ENCODE results near the gene SACM1L. TPM values are rescaled to one million over a fixed set of nuclear protein-coding genes. Genes with fewer than 3 reads are reported as not detected.

Gene SACM1L
- total and polyA plus RNA-seq, 2 donors: 47.2 to 58.3 TPM

DNA sequence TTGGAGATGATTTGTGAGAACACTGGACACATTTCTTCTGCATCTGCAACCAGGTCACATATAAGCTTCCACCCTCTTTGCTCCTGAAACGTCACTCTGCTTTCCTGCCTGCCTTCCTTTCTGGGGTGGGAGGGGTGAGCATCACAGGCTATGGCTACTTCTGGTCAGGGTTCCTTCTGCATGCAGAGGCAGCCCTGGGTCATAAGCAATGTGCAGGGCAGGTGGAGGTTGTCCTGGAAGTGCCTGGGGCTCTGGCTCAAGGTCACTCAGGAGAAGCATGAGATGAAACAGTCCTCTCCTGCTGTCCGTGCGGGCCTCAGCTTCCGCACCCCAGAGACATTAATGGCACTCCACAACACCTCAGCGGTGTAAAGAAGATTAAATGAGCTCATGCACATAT, 92.1 kb downstream of the SACM1L start:
- no peak for DNase-seq (ENCODE audit: low read depth in 6 of 9, low spot score in 9 of 9)
- Histone ChIP-seq H3K36me3 (ENCODE audit: control insufficient read depth in 2 of 2, insufficient read depth in 2 of 2, low read length in 1 of 2) (no peaks in the 10 kb centered on the region), H3K4me3 (ENCODE audit: low read length in 2 of 2) (no peak overlapping the region), H3K9me3 (ENCODE audit: control insufficient read depth in 2 of 2, insufficient read depth in 1 of 2, low read length in 1 of 2) (no peaks in the 10 kb centered on the region), H3K27ac (ENCODE audit: low read depth in 1 of 2, low read length in 1 of 2) (no peak overlapping the region), H3K4me1 (ENCODE audit: control insufficient read depth in 2 of 2, insufficient read depth in 2 of 2, low read length in 2 of 2) (no peaks in the 10 kb centered on the region), H3K27me3 (ENCODE audit: control insufficient read depth in 2 of 2, insufficient read depth in 1 of 2, low read length in 1 of 2) (peaks cover 0 to 3% of the 10 kb centered on the region in 2 donors)
- 93% methylated on average over 5 of the region's 5 CpGs for WGBS

GRCh38 chr3:45781841-45782240, 92.6 kb downstream of the SACM1L start:
- no peak overlapping the region for H3K27ac ChIP-seq (ENCODE audit: low read depth in 1 of 2, low read length in 1 of 2)
- no peaks in the 10 kb centered on the region for H3K27me3 ChIP-seq (ENCODE audit: control insufficient read depth in 2 of 2, insufficient read depth in 1 of 2, low read length in 1 of 2)
- 98% methylated on average over 12 of the region's 12 CpGs for WGBS
- no peaks in the 10 kb centered on the region for H3K9me3 ChIP-seq (ENCODE audit: control insufficient read depth in 2 of 2, insufficient read depth in 1 of 2, low read length in 1 of 2)
- H3K4me1 ChIP-seq (ENCODE audit: control insufficient read depth in 2 of 2, insufficient read depth in 2 of 2, low read length in 2 of 2): no peaks in the 10 kb centered on the region
- no peak overlapping the region for H3K4me3 ChIP-seq (ENCODE audit: low read length in 2 of 2)
- DNase-seq (ENCODE audit: low read depth in 6 of 9, low spot score in 9 of 9): no peak
- H3K36me3 ChIP-seq (ENCODE audit: control insufficient read depth in 2 of 2, insufficient read depth in 2 of 2, low read length in 1 of 2): no peaks in the 10 kb centered on the region

DNA sequence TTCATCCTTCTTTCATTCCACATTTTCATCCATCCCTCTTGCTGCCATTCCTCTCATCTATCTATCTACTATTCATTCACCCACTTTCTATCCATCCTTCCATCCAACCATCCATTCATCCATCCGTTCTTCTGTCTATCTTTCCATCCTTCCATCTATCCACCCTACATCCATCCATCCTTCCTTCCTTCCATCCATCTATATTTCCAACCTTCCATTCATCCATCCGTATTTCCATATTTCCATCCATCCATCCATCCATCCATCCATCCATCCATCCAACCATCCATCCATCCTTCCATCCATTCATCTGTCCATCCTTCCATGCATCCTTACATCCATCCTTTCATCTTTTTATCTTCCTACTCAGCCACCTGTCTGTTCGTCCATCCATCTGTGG, 93.2 kb downstream of the SACM1L start:
- H3K27me3 ChIP-seq (ENCODE audit: control insufficient read depth in 2 of 2, insufficient read depth in 1 of 2, low read length in 1 of 2): peaks cover 0 to 2% of the 10 kb centered on the region in 2 donors
- H3K9me3 ChIP-seq (ENCODE audit: control insufficient read depth in 2 of 2, insufficient read depth in 1 of 2, low read length in 1 of 2): no peaks in the 10 kb centered on the region
- H3K36me3 ChIP-seq (ENCODE audit: control insufficient read depth in 2 of 2, insufficient read depth in 2 of 2, low read length in 1 of 2): no peaks in the 10 kb centered on the region
- H3K27ac ChIP-seq (ENCODE audit: low read depth in 1 of 2, low read length in 1 of 2): no peak overlapping the region
- DNase-seq (ENCODE audit: low read depth in 6 of 9, low spot score in 9 of 9): no peak
- no peak overlapping the region for H3K4me3 ChIP-seq (ENCODE audit: low read length in 2 of 2)
- WGBS: 95% methylated on average over 3 of the region's 3 CpGs
- no peaks in the 10 kb centered on the region for H3K4me1 ChIP-seq (ENCODE audit: control insufficient read depth in 2 of 2, insufficient read depth in 2 of 2, low read length in 2 of 2)

DNA sequence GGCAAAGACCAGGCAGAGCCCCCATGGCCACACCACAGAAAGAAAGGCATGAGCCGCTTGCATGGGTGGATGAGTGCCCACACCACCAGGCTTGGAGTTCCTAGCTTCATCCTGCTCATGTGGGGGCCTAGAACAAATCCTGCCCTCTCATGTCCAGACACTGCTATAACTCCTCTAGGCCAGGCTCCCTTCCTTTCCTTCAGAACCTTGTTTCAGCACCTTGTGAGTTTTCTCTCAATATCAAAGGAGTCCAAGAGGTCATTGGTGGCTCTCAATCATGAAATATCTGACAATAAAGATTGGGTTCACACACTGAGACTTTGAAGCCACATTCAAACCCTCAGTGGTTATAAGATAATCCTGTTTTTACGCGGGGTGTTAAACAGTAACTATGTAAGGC, 94.5 kb downstream of the SACM1L start:
- Histone ChIP-seq H3K27ac (ENCODE audit: low read depth in 1 of 2, low read length in 1 of 2) (no peak overlapping the region), H3K4me3 (ENCODE audit: low read length in 2 of 2) (no peak overlapping the region), H3K36me3 (ENCODE audit: control insufficient read depth in 2 of 2, insufficient read depth in 2 of 2, low read length in 1 of 2) (no peaks in the 10 kb centered on the region), H3K4me1 (ENCODE audit: control insufficient read depth in 2 of 2, insufficient read depth in 2 of 2, low read length in 2 of 2) (no peaks in the 10 kb centered on the region), H3K27me3 (ENCODE audit: control insufficient read depth in 2 of 2, insufficient read depth in 1 of 2, low read length in 1 of 2) (peaks cover 0 to 2% of the 10 kb centered on the region in 2 donors), H3K9me3 (ENCODE audit: control insufficient read depth in 2 of 2, insufficient read depth in 1 of 2, low read length in 1 of 2) (no peaks in the 10 kb centered on the region)
- 98% methylated on average over 3 of the region's 3 CpGs for WGBS
- DNase-seq (ENCODE audit: low read depth in 6 of 9, low spot score in 9 of 9): no peak

- WGBS: 95% methylated on average over 3 of the region's 3 CpGs
Observed at GRCh38 chr3:45785605-45786150, 96.5 kb downstream of the SACM1L start.

DNA sequence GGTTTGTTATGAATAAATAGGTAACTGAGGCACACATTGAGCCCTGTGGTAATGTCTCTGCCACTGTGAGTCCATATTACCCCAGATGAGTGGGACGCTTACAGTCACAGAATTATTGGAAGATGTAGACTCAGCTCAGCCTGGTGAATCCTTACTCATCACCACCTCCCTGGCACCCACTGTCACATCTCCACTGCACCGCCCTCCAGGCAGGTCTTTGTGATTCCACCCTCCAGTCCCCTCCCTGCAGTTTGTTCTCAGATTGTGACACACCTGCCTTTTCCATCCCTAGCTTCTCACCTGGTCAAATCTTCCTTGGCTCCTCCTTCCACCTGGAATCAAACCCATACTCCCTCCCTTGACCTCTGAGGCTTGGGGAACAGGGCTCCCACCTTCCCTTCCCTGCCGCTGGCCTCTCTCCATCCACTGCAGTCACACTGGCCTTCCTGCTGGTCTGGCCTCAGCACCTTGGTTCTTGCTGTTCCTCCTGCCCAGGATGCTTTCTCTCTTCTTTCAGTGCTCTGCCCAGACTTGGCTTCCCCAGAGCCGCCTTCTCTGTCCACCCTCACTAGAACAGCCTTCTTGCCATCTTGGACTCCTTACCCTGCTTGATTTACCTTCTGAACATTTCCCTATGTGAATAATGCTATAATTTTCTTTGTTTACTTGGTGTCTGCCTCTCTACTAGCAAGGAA, 97.8 kb downstream of the SACM1L start:
- Histone ChIP-seq H3K27ac (ENCODE audit: low read depth in 1 of 2, low read length in 1 of 2) (no peak overlapping the region), H3K9me3 (ENCODE audit: control insufficient read depth in 2 of 2, insufficient read depth in 1 of 2, low read length in 1 of 2) (no peaks in the 10 kb centered on the region), H3K36me3 (ENCODE audit: control insufficient read depth in 2 of 2, insufficient read depth in 2 of 2, low read length in 1 of 2) (no peaks in the 10 kb centered on the region), H3K4me3 (ENCODE audit: low read length in 2 of 2) (no peak overlapping the region), H3K27me3 (ENCODE audit: control insufficient read depth in 2 of 2, insufficient read depth in 1 of 2, low read length in 1 of 2) (peaks cover 0 to 2% of the 10 kb centered on the region in 2 donors), H3K4me1 (ENCODE audit: control insufficient read depth in 2 of 2, insufficient read depth in 2 of 2, low read length in 2 of 2) (peaks cover 0 to 14% of the 10 kb centered on the region in 2 donors)
- DNase-seq (ENCODE audit: low read depth in 6 of 9, low spot score in 9 of 9): no peak
- WGBS: 100% methylated on average over 4 of the region's 4 CpGs

More at GRCh38 chr3:45785605-45786150, 96.5 kb downstream of the SACM1L start:
- Histone ChIP-seq H3K27ac (ENCODE audit: low read depth in 1 of 2, low read length in 1 of 2) (no peak overlapping the region), H3K9me3 (ENCODE audit: control insufficient read depth in 2 of 2, insufficient read depth in 1 of 2, low read length in 1 of 2) (no peaks in the 10 kb centered on the region), H3K4me3 (ENCODE audit: low read length in 2 of 2) (no peak overlapping the region), H3K4me1 (ENCODE audit: control insufficient read depth in 2 of 2, insufficient read depth in 2 of 2, low read length in 2 of 2) (peaks cover 0 to 5% of the 10 kb centered on the region in 2 donors), H3K36me3 (ENCODE audit: control insufficient read depth in 2 of 2, insufficient read depth in 2 of 2, low read length in 1 of 2) (no peaks in the 10 kb centered on the region), H3K27me3 (ENCODE audit: control insufficient read depth in 2 of 2, insufficient read depth in 1 of 2, low read length in 1 of 2) (peaks cover 0 to 2% of the 10 kb centered on the region in 2 donors)
- no peak for DNase-seq (ENCODE audit: low read depth in 6 of 9, low spot score in 9 of 9)

- DNase-seq (ENCODE audit: low read depth in 6 of 9, low spot score in 9 of 9): no peak
Observed at GRCh38 chr3:45787551-45787950, 98.4 kb downstream of the SACM1L start.

GRCh38 chr3:45789235-45789812, 100.1 kb downstream of the SACM1L start:
- no peak overlapping the region for H3K4me3 ChIP-seq (ENCODE audit: low read length in 2 of 2)
- no peak for DNase-seq (ENCODE audit: low read depth in 6 of 9, low spot score in 9 of 9)
- peaks cover 0 to 20% of the 10 kb centered on the region in 2 donors for H3K4me1 ChIP-seq (ENCODE audit: control insufficient read depth in 2 of 2, insufficient read depth in 2 of 2, low read length in 2 of 2)
- H3K36me3 ChIP-seq (ENCODE audit: control insufficient read depth in 2 of 2, insufficient read depth in 2 of 2, low read length in 1 of 2): no peaks in the 10 kb centered on the region
- 96% methylated on average over 4 of the region's 4 CpGs for WGBS
- no peaks in the 10 kb centered on the region for H3K9me3 ChIP-seq (ENCODE audit: control insufficient read depth in 2 of 2, insufficient read depth in 1 of 2, low read length in 1 of 2)
- no peak overlapping the region for H3K27ac ChIP-seq (ENCODE audit: low read depth in 1 of 2, low read length in 1 of 2)
- peaks cover 0 to 13% of the 10 kb centered on the region in 2 donors for H3K27me3 ChIP-seq (ENCODE audit: control insufficient read depth in 2 of 2, insufficient read depth in 1 of 2, low read length in 1 of 2)

More at GRCh38 chr3:45787551-45787950, 98.4 kb downstream of the SACM1L start:
- H3K4me1 ChIP-seq (ENCODE audit: control insufficient read depth in 2 of 2, insufficient read depth in 2 of 2, low read length in 2 of 2): peaks cover 0 to 16% of the 10 kb centered on the region in 2 donors
- no peaks in the 10 kb centered on the region for H3K36me3 ChIP-seq (ENCODE audit: control insufficient read depth in 2 of 2, insufficient read depth in 2 of 2, low read length in 1 of 2)
- peaks cover 0 to 6% of the 10 kb centered on the region in 2 donors for H3K27me3 ChIP-seq (ENCODE audit: control insufficient read depth in 2 of 2, insufficient read depth in 1 of 2, low read length in 1 of 2)
- H3K4me3 ChIP-seq (ENCODE audit: low read length in 2 of 2): no peak overlapping the region
- H3K27ac ChIP-seq (ENCODE audit: low read depth in 1 of 2, low read length in 1 of 2): no peak overlapping the region
- H3K9me3 ChIP-seq (ENCODE audit: control insufficient read depth in 2 of 2, insufficient read depth in 1 of 2, low read length in 1 of 2): no peaks in the 10 kb centered on the region
- 99% methylated on average over 2 of the region's 2 CpGs for WGBS

DNA sequence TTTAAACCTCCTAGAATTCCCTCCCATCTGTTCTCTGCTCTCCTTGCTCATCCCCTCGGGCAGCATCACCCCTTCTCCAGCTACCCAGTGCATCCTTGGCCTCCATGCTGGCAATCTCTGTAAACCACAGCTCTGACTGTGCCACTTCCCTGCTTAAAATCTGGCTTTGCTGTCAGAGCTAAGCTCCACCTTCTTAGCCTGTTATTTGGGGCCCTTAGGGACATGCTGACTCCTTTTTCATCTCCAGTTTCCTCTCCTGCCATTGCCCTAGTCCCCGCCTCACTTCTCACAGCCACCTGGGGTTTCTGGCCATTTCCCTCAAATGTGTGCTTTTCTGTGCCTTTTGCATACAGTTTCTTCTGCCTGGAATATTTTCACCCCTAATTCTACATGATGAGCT, 101.4 kb downstream of the SACM1L start:
- 92% methylated on average over 2 of the region's 2 CpGs for WGBS
- H3K36me3 ChIP-seq (ENCODE audit: control insufficient read depth in 2 of 2, insufficient read depth in 2 of 2, low read length in 1 of 2): no peaks in the 10 kb centered on the region
- H3K4me3 ChIP-seq (ENCODE audit: low read length in 2 of 2): no peak overlapping the region
- H3K27ac ChIP-seq (ENCODE audit: low read depth in 1 of 2, low read length in 1 of 2): no peak overlapping the region
- H3K9me3 ChIP-seq (ENCODE audit: control insufficient read depth in 2 of 2, insufficient read depth in 1 of 2, low read length in 1 of 2): no peaks in the 10 kb centered on the region
- H3K4me1 ChIP-seq (ENCODE audit: control insufficient read depth in 2 of 2, insufficient read depth in 2 of 2, low read length in 2 of 2): peaks cover 0 to 20% of the 10 kb centered on the region in 2 donors
- H3K27me3 ChIP-seq (ENCODE audit: control insufficient read depth in 2 of 2, insufficient read depth in 1 of 2, low read length in 1 of 2): peaks cover 6 to 26% of the 10 kb centered on the region in 2 donors
- DNase-seq (ENCODE audit: low read depth in 6 of 9, low spot score in 9 of 9): no peak

All from thymus (tissue), 11 donors.